ENCODE results near the gene PDCD2L.

DNA sequence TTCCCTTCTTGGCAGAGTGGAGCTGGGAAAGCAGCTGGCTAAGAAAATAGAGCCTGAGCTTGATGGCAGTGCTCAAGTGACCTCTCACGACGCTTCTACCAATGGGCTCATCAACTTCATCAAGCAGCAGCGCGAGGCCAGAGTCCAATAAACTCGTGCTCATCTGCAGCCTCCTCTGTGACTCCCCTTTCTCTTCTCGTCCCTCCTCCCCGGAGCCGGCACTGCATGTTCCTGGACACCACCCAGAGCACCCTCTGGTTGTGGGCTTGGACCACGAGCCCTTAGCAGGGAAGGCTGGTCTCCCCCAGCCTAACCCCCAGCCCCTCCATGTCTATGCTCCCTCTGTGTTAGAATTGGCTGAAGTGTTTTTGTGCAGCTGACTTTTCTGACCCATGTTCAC lies 4.3 kb upstream of the PDCD2L start:
- TF ChIP-seq, protein P1, sequence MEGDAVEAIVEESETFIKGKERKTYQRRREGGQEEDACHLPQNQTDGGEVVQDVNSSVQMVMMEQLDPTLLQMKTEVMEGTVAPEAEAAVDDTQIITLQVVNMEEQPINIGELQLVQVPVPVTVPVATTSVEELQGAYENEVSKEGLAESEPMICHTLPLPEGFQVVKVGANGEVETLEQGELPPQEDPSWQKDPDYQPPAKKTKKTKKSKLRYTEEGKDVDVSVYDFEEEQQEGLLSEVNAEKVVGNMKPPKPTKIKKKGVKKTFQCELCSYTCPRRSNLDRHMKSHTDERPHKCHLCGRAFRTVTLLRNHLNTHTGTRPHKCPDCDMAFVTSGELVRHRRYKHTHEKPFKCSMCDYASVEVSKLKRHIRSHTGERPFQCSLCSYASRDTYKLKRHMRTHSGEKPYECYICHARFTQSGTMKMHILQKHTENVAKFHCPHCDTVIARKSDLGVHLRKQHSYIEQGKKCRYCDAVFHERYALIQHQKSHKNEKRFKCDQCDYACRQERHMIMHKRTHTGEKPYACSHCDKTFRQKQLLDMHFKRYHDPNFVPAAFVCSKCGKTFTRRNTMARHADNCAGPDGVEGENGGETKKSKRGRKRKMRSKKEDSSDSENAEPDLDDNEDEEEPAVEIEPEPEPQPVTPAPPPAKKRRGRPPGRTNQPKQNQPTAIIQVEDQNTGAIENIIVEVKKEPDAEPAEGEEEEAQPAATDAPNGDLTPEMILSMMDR (IDR thresholded peaks at IDR 0.05) = no peak
- TF ChIP-seq POLR2A (IDR thresholded peaks at IDR 0.05) = no peak
